Activated T-cell treated with anti-CD3 and anti-CD28 coated beads for 24 hours (primary cell): Measurements from ENCODE around the gene RFWD3.

Source experiments
- DNase-seq: peaks from one replicate; pipeline ENCODE4 v3.0.0-alpha.2; 2020; ENCODE audit warnings: low read depth

The RFWD3 gene

DNA sequence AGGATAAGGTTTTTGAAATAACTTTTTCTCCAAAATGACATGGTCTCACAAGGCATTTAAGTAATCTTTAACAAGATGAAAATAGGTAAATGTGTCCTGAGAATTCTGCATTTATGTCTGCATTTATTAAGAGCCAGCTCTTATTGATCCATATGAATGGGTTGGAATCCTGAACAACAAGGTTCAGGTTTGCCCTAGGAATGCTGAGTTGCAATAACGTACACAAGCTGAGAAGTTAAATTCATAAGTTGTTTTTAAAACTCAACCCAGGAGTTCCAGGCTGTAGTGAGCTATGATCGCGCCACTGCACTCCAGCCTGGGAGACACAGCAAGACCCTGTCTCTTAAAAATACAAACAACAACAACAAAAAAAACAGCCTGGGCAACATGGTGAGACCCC is 87.8 kb downstream of the RFWD3 start:
- no peak for DNase-seq

DNA sequence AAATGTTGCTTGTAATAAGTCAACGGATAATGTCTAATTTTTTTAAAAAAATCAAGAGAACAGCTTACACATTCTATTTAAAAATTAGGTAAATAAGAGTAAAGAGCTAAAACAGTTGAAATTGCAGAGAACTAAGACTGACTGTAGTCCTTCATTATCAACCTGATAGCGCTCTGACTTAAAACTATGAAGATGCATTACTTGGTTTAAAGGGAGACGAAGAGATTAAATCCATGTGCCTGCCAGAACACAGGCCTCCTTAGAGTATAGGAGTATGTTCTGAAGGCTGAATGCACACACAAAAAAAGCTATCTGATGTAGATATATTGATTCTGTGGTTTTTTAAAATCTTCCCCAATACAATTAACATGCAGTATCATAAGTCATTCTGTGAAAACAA is 88.2 kb downstream of the RFWD3 start:
- no peak for DNase-seq

GRCh38 chr16:74577882-74578366 is 88.8 kb downstream of the RFWD3 start:
- no peak for DNase-seq

- DNase-seq: no peak
These were observed 90.7 kb downstream of the RFWD3 start for GRCh38 chr16:74575807-74576643.

GRCh38 chr16:74575175-74575806 is 91.4 kb downstream of the RFWD3 start:
- DNase-seq: no peak

- no peak for DNase-seq
These were observed 92.5 kb downstream of the RFWD3 start for GRCh38 chr16:74574146-74574545.

DNA sequence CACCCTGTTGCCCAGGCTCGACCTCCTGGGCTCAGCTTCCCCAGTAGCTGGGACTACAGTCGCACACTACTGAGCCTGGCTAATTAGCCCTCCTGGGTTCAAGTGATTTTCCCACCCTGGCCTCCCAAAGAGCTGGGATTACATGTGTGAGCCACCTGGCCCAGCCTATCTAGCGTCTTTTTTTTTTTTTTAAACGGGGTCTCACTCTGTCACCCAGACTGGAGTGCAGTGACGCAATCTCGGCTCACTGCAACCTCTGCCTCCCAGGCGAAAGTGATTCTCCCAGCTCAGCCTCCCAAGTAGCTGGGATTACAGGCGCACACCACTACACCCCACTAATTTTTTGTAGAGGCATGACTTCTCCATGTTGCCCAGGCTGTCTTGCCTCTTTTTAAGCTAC is 93.1 kb downstream of the RFWD3 start:
- DNase-seq: no peak
